ENCODE data around the gene EMSY.

GRCh38 chr11:76554767-76555166 lies 109.9 kb downstream of the EMSY start:
- TF ChIP-seq, protein P1, sequence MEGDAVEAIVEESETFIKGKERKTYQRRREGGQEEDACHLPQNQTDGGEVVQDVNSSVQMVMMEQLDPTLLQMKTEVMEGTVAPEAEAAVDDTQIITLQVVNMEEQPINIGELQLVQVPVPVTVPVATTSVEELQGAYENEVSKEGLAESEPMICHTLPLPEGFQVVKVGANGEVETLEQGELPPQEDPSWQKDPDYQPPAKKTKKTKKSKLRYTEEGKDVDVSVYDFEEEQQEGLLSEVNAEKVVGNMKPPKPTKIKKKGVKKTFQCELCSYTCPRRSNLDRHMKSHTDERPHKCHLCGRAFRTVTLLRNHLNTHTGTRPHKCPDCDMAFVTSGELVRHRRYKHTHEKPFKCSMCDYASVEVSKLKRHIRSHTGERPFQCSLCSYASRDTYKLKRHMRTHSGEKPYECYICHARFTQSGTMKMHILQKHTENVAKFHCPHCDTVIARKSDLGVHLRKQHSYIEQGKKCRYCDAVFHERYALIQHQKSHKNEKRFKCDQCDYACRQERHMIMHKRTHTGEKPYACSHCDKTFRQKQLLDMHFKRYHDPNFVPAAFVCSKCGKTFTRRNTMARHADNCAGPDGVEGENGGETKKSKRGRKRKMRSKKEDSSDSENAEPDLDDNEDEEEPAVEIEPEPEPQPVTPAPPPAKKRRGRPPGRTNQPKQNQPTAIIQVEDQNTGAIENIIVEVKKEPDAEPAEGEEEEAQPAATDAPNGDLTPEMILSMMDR (IDR thresholded peaks at IDR 0.05): no peak
- no peak for TF ChIP-seq EP300 (IDR thresholded peaks at IDR 0.05)
- no peak for TF ChIP-seq POLR2A (IDR thresholded peaks at IDR 0.05)
- no peak for TF ChIP-seq POLR2AphosphoS5 (IDR thresholded peaks at IDR 0.05)
